HG02852 (cell line): ENCODE measurements around the gene ASB11.

Experiments
- ATAC-seq: cut with Tn5 transposase; IDR thresholded peaks from one replicate; pipeline ENCODE4 v1.9.1; 2021; ENCODE audit warnings: mild to moderate bottlenecking, moderate library complexity; ENCODE audit not compliant: unreplicated experiment

Gene ASB11

DNA sequence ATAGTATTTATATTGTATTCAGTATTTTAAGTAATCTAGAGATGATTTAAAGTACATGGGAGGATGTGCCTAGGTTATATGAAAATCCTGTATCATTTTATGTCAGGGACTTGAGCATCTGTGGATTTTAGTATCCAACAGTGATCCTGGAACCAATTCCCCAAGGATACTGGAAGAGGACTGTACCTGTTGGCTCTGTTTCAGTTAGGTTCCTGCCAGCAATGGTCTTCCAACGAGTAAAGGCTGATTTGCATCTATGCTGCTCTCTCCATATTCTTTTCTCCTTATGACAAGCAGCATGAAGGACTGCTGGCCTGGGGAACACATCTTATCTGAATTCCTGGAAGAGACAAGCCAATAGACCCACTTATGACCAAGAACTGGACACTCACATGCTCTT, 80.4 kb downstream of the ASB11 start:
- no peak for ATAC-seq

DNA sequence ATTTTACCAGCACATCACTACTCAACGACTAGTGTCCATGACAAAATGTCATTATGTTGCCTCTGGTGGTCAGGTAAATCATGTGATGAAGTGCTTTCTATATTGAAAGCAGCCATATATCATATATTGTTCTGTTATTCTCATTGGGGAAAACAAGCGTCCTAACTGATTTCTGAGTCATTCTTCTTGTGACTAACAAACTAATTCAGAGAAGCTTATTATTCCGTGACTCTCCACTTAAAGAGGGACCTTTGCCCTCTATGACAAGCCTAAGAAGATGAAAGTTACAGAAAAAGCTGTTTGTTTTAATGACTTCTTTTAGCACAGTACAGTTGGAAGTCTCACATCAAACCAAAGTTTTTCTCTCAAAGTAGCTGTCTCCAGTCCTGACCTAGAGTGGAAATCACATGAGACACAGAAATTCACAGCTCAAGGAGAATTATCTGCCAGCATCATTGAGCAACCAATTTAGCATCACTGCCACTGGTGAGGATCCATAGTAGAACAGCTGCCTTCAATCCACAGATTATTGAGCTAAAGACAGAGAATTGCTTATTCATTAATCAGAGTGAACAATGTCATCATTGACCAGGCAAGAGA, 81.9 kb downstream of the ASB11 start:
- no peak for ATAC-seq
